Ishikawa (cell line): Measurements from ENCODE around the gene KCNQ1.

ENCODE experiments used
- CREB1 ChIP-seq: IDR thresholded peaks from 2 replicates; pipeline ENCODE4 v1.6.1; 2012; ENCODE audit warnings: low read depth
- EGR1 ChIP-seq: IDR thresholded peaks from 2 replicates; pipeline ENCODE4 v1.6.1; 2012
- EP300 ChIP-seq: IDR thresholded peaks from 2 replicates; pipeline ENCODE4 v1.6.1; 2012; ENCODE audit warnings: borderline replicate concordance
- RAD21 ChIP-seq: IDR thresholded peaks from 2 replicates; pipeline ENCODE4 v1.6.1; 2012; ENCODE audit warnings: low read depth
- YY1 ChIP-seq: IDR thresholded peaks from 2 replicates; pipeline ENCODE4 v1.6.1; 2012; ENCODE audit warnings: low read depth
- ZBTB7A ChIP-seq: IDR thresholded peaks from 2 replicates; pipeline ENCODE4 v1.6.1; 2012; ENCODE audit warnings: low read depth
- TF ChIP-seq, protein P1 (sequence below): IDR thresholded peaks from 2 replicates; pipeline ENCODE4 v1.6.1; 2012
- TF ChIP-seq, protein P2 (sequence below): IDR thresholded peaks from 2 replicates; pipeline ENCODE4 v1.6.1; 2012
- TF ChIP-seq, protein P3 (sequence below): IDR thresholded peaks from 2 replicates; pipeline ENCODE4 v1.6.1; 2012; ENCODE audit warnings: low read depth, mild to moderate bottlenecking

DNA sequence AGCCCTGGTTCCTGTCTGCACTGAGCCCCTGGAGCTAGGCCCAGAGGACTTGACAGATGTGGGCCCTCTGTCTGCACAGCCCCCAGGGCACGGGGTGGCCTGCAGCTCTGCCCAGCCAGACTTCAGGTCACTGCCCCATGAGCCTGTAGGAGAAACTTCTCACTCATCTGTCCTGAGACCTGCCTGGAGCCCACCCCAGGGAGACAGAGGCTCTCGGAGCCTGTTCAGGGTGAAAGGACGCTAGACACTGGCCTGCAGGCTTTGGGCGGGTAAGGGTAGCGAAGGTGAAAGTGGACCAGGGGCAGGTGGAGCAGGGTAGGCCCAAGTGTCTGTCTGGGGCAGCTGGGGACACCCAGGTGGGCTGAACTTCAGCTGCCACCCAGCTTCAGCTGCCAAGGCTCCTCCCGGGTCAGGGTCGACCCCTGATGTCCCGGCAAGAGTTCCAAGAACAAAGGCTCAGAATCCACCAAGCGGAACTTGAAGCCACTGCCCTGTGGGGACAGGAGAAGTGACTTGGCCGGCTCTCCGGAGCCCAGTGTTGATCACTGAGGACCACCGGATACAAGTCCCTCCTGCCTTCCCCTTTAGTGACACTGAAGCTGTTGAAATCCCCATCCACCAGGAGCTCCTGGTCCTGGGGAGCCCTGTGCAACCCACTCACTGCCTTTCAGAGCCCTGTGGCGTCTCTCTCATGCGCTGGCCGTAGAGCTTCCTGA is 90.3 kb downstream of the KCNQ1 start:
- TF ChIP-seq RAD21 = no peak
- TF ChIP-seq EGR1 = no peak
- TF ChIP-seq, protein P1, sequence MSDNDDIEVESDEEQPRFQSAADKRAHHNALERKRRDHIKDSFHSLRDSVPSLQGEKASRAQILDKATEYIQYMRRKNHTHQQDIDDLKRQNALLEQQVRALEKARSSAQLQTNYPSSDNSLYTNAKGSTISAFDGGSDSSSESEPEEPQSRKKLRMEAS = no peak
- TF ChIP-seq, protein P2, sequence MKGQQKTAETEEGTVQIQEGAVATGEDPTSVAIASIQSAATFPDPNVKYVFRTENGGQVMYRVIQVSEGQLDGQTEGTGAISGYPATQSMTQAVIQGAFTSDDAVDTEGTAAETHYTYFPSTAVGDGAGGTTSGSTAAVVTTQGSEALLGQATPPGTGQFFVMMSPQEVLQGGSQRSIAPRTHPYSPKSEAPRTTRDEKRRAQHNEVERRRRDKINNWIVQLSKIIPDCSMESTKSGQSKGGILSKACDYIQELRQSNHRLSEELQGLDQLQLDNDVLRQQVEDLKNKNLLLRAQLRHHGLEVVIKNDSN = no peak
- no peak for TF ChIP-seq YY1
- TF ChIP-seq CREB1 = no peak
- no peak for TF ChIP-seq ZBTB7A
- TF ChIP-seq, protein P3, sequence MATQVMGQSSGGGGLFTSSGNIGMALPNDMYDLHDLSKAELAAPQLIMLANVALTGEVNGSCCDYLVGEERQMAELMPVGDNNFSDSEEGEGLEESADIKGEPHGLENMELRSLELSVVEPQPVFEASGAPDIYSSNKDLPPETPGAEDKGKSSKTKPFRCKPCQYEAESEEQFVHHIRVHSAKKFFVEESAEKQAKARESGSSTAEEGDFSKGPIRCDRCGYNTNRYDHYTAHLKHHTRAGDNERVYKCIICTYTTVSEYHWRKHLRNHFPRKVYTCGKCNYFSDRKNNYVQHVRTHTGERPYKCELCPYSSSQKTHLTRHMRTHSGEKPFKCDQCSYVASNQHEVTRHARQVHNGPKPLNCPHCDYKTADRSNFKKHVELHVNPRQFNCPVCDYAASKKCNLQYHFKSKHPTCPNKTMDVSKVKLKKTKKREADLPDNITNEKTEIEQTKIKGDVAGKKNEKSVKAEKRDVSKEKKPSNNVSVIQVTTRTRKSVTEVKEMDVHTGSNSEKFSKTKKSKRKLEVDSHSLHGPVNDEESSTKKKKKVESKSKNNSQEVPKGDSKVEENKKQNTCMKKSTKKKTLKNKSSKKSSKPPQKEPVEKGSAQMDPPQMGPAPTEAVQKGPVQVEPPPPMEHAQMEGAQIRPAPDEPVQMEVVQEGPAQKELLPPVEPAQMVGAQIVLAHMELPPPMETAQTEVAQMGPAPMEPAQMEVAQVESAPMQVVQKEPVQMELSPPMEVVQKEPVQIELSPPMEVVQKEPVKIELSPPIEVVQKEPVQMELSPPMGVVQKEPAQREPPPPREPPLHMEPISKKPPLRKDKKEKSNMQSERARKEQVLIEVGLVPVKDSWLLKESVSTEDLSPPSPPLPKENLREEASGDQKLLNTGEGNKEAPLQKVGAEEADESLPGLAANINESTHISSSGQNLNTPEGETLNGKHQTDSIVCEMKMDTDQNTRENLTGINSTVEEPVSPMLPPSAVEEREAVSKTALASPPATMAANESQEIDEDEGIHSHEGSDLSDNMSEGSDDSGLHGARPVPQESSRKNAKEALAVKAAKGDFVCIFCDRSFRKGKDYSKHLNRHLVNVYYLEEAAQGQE = no peak
- TF ChIP-seq EP300 = no peak
